ENCODE data around the gene CISD3.

DNA sequence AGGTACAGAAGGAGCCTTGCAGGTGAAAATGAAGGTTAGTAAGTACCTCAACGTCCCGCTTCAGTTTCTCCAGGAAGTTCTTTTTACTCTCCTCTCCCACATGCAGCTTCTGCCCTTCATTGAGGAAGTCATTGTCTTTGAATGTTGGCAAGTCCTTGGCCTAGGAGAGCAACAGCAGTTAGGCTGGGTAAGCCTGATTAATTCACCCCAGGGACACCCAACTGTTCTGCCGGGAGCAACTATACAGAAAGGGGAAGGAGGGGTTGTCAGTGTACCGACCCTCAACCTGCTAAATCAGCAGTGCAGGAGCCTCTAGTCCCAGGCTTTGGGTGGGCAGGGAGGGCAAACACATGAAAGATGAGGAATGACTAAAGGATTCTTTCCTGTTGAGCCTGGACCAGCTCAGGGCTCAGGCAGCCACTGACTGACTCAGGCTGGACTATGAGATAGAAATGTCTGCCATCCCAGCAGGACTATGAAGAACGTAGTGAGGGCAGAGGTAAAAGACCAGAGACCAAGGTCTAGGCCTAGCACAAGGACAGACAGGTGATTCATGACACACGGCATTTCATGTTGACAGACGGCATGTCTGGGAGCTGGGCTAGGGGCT lies 47.6 kb downstream of the CISD3 start:
- TF ChIP-seq MZF1 (tag by site-specific recombination; IDR thresholded peaks at IDR 0.05; ENCODE audit: borderline replicate concordance) (no peak), ZNF768 (tag by site-specific recombination; IDR thresholded peaks at IDR 0.05) (no peak)

All from HEK293 (cell line).